Neural cell (in vitro differentiated cells): Measurements from ENCODE around the gene CEP85.

ENCODE experiments used
- CTCF ChIP-seq: fragments of 450-650 bp; IDR thresholded peaks from 2 replicates; pipeline ENCODE4 v1.5.1; 2014; ENCODE audit warnings: antibody characterized with exemption, mild to moderate bottlenecking, moderate library complexity; ENCODE audit not compliant: poor library complexity, severe bottlenecking
- EZH2 ChIP-seq: fragments of 200-600, 300-800 bp; shearing (Covaris generic), sonication (generic); IDR thresholded peaks from 2 replicates; pipeline ENCODE4 v1.6.1; 2014; ENCODE audit warnings: antibody characterized with exemption, low read length, borderline replicate concordance, mild to moderate bottlenecking; ENCODE audit not compliant: insufficient read depth, poor library complexity, severe bottlenecking
- RAD21 ChIP-seq: fragments of 450-650 bp; conservative IDR thresholded peaks from 2 replicates; pipeline ENCODE4 v1.6.1; 2014; ENCODE audit warnings: antibody characterized with exemption, mild to moderate bottlenecking, moderate library complexity
- TAF1 ChIP-seq: IDR thresholded peaks from 2 replicates; pipeline ENCODE4 v1.6.1; 2012; ENCODE audit warnings: low read depth

- TF ChIP-seq EZH2 (no peak), CTCF (no peak), RAD21 (no peak), TAF1 (no peak)
Measured at GRCh38 chr1:26295194-26296138, 61.5 kb downstream of the CEP85 start.
